ENCODE data around the gene HABP2.

HABP2 gene

DNA sequence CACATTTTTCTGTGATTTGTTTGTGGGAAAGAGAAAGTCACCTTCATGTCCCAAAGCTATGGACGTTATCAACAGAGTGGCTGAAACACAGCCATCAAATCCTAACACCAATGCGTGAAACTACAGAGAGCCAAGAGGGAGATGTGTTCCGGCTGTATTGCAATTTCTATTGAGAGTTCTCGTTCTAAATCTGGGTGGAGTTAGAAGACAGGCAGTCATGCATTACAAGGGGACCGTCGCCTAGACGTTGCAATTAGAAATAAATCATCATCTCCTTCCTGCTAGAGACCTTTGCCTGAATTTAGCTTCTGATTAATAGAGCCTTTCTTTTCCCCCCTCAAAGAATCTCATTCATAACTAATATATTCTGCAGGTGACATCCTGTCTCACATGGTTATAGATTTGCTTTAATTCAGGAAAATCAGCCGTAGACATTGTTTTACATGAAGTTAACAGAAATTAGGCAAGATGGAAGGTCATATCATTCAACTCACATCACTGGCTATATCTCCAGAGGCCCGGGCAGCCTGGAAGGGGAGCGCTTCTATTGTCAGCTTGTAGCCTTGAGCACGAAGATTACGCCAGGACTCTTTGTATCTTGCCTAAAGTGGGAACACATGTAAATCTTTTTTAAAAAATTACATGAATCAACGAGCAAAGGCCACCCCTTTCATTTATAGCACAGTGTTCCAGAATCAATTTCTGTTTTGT lies 52.6 kb downstream of the HABP2 start:
- TF ChIP-seq, protein P1, sequence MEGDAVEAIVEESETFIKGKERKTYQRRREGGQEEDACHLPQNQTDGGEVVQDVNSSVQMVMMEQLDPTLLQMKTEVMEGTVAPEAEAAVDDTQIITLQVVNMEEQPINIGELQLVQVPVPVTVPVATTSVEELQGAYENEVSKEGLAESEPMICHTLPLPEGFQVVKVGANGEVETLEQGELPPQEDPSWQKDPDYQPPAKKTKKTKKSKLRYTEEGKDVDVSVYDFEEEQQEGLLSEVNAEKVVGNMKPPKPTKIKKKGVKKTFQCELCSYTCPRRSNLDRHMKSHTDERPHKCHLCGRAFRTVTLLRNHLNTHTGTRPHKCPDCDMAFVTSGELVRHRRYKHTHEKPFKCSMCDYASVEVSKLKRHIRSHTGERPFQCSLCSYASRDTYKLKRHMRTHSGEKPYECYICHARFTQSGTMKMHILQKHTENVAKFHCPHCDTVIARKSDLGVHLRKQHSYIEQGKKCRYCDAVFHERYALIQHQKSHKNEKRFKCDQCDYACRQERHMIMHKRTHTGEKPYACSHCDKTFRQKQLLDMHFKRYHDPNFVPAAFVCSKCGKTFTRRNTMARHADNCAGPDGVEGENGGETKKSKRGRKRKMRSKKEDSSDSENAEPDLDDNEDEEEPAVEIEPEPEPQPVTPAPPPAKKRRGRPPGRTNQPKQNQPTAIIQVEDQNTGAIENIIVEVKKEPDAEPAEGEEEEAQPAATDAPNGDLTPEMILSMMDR (IDR thresholded peaks at IDR 0.05; ENCODE audit: control extremely low read depth, extremely low read depth, low read depth, missing control alignments): no peak
- POLR2A ChIA-PET: no interaction called here
- CTCF ChIA-PET: no interaction called here
- DNase-seq (ENCODE audit: extremely low spot score): no peak

DNA sequence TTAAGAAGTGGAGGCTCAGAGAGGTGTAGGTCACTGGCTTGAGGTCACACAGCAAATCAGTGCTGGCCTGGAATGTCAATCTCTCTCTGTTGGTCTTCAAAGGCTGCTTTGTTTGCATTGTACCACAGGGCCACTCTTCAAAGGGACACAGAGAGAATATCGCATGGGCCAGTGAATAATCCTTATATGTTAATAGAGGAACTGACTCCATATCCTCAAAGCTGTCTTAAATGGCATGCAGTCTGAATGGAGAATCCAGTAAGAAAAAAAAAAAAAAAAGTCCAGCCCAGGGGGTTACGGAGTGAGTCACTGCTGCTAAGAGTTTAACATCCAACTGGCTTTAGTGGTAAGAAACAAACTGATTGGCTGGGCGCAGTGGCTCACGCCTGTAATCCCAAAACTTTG lies 56.9 kb downstream of the HABP2 start:
- no peak for DNase-seq (ENCODE audit: extremely low spot score)
- ChIA-PET CTCF (interaction anchor here (1.5 kb wide), 1 partner anchor 29 kb away, joined by 4 read pairs; no protein-coding TSS in a partner anchor), POLR2A (no interaction called here)
- TF ChIP-seq, protein P1 (IDR thresholded peaks at IDR 0.05; ENCODE audit: control extremely low read depth, extremely low read depth, low read depth, missing control alignments): no peak

DNA sequence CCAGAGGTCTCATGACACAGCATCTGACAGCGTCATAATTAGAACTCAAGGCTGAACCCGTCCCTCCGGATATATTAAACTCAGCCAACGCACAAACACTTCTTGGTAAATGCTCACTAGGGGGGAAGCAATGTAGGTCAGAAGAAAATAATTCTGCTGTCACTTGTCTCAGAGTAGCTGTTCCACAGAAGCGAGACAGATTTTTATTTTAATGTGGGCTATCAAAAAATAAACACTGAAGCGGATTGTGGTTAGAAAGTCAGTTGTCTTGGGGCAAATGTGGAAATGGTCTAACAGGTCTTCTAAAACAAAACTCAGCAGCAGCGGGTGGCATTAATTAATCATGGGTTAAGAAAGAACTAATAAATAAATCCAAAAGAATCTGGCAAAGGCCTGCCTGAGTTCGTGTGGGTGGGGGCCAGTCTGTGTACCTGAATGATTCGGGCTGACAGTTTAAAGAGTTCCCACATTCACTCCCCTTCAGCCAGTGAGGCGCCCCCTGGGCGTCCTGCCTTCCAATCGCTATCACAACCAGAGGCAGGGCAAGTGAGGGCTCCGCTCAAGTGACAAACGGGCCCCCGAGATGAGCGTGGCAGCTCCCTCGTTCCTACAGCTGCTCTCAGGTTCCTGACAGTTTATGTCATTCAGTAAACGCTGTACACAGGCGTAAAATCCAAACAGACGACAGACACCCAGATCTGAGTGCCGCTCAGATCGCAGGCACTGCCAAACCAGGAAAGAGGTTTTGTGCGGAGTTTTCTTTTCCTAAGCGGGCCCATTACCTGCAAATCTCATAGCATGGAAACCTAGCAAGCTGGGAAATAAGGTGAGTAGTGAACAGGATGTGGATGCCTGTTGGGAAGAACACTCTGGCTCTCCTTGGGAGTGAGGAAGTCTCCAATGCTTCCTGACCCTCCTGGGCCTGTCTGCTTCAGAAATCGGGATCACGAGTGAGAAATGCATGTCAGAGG lies 58.1 kb downstream of the HABP2 start:
- no peak for DNase-seq (ENCODE audit: extremely low spot score)

DNA sequence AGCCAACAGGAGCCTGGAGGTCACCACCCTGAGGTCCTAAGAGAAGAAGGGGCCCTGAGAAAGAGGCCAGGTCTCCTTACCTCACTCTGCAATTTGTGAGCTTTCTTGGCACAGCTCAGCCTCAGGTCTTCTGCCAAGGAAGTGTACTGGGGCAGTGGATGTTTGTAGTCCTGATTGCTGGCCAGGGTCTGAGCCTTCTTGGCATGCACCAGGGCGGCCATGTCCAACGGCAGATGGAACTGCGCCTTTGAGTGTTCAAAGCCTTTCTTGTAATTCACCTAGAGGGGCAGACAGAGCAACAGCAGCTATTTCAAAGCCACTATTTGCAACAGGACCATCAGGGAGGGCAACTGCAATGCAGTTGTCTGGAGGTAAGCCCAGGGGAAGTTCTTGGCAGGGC lies 59.3 kb downstream of the HABP2 start:
- POLR2A ChIA-PET: no interaction called here
- DNase-seq (ENCODE audit: extremely low spot score): no peak
- TF ChIP-seq, protein P1 (IDR thresholded peaks at IDR 0.05; ENCODE audit: control extremely low read depth, extremely low read depth, low read depth, missing control alignments): no peak
- CTCF ChIA-PET: no interaction called here

More for the DNA sequence above, 58.1 kb downstream of the HABP2 start:
- POLR2A ChIA-PET: no interaction called here
- TF ChIP-seq, protein P1 (IDR thresholded peaks at IDR 0.05; ENCODE audit: control extremely low read depth, extremely low read depth, low read depth, missing control alignments): no peak
- CTCF ChIA-PET: interaction anchor here (1.5 kb wide), 1 partner anchor 28 kb away, joined by 4 read pairs; no protein-coding TSS in a partner anchor

DNA sequence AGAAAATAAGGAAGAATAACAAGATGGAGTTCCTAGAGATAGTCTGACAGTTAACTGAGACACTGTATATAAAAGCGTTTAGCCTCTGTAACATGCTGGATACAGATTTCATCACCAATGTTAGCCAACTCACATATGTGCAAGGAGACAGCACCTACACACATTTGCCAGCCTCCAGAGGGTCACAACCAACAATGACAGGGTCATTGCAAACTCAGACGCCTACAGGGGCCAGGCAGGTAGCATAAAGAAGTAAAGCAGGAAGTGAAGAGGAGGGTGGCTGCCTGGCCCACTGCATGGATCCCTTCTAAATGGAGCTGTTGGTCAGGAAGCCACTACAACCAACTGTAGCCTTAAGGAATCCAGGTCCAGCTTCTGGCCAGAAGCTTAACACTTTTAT lies 60.6 kb downstream of the HABP2 start:
- POLR2A ChIA-PET: no interaction called here
- TF ChIP-seq, protein P1 (IDR thresholded peaks at IDR 0.05; ENCODE audit: control extremely low read depth, extremely low read depth, low read depth, missing control alignments): no peak
- CTCF ChIA-PET: no interaction called here
- no peak for DNase-seq (ENCODE audit: extremely low spot score)

DNA sequence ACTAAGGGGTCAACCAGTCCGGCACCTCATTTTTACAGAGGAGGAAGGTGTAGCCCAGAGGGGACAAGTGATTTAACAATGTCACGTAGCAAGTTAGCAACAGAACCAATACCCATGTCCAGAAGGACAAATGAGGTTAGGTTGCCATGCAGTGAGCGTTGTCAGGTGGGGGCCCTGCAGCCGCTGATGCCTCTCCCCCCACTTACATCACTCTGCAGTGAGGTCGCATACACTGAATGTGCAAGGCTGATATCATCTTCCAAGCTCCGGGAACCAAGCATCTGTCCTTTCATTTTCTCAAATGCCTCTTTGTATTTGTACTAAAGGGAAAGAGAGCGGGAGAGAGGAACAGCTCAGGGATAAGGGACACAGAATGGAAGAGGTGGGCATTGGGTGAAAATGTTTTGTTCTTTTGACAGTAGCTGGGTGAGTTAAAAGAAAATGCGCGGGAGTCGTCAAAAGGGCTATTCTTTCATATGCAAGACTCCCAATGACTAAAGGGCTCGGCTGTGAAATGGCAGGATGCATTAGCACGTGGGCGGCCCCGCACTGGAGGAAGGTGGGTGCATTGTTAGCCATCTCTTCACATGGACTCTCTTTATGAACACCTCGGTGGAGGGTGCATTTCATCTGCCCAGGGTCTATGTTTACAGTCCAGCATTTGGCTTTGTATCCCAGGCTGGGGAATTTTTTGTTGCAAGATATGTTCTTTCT lies 61.3 kb downstream of the HABP2 start:
- no peak for DNase-seq (ENCODE audit: extremely low spot score)
- TF ChIP-seq, protein P1 (IDR thresholded peaks at IDR 0.05; ENCODE audit: control extremely low read depth, extremely low read depth, low read depth, missing control alignments): no peak
- ChIA-PET CTCF (interaction anchor here (1.3 kb wide), 1 partner anchor 12 kb away, joined by 5 read pairs; no protein-coding TSS in a partner anchor), POLR2A (no interaction called here)
